ENCODE data around the gene AKT1S1. TPM values are rescaled to one million over a fixed set of nuclear protein-coding genes. Genes with fewer than 3 reads are reported as not detected.

Gene AKT1S1
- total RNA-seq, 2 experiments from 2014 or later = 17.5 to 19.5 TPM

- ChIA-PET CTCF (interaction anchor here (1.2 to 1.3 kb wide), 2 partner anchors 12 to 13 kb away, joined by 4 to 5 read pairs; no protein-coding TSS in a partner anchor), POLR2A (interaction anchor here (0.7 to 2.4 kb wide), 14 partner anchors 7 to 212 kb away, joined by 3 to 10 read pairs (median 5); partner anchors contain the start of genes ATF5, FUZ, IL4I1 and NUP62)
- DNase-seq (peak; percentile 99), ATAC-seq (peak; percentile 59)
- TF ChIP-seq CTCF (IDR thresholded peaks at IDR 0.05) = no peak
- peaks cover 16% of the 10 kb centered on the region for H3K36me3 Mint-ChIP-seq (ENCODE audit: low read depth)
- intact Hi-C loops (cut with micrococcal nuclease) = loop anchor here (10.0 kb wide), 1 partner anchor 48 kb away; the partner anchor contains the start of genes ATF5 and NUP62
- H3K4me1 Mint-ChIP-seq (ENCODE audit: low read depth) = peaks cover 24% of the 10 kb centered on the region
- H3K9me3 Mint-ChIP-seq = no peaks in the 10 kb centered on the region
- H3K27me3 Mint-ChIP-seq = no peaks in the 10 kb centered on the region
- H3K27ac Mint-ChIP-seq = no peak overlapping the region
- no peak overlapping the region for H3K4me3 Mint-ChIP-seq
These were observed 634 bp downstream of the AKT1S1 start for GRCh38 chr19:49876422-49877019.

- intact Hi-C loops (cut with micrococcal nuclease) = loop anchor here (10.0 kb wide), 1 partner anchor 49 kb away; the partner anchor contains the start of genes ATF5 and NUP62
- Mint-ChIP-seq H3K4me1 (ENCODE audit: low read depth) (peaks cover 24% of the 10 kb centered on the region), H3K36me3 (ENCODE audit: low read depth) (peaks cover 16% of the 10 kb centered on the region), H3K27me3 (no peaks in the 10 kb centered on the region), H3K4me3 (no peak overlapping the region), H3K9me3 (no peaks in the 10 kb centered on the region), H3K27ac (no peak overlapping the region)
- ATAC-seq = no peak
- ChIA-PET POLR2A (interaction anchor here (0.7 to 2.4 kb wide), 8 partner anchors 10 to 211 kb away, joined by 3 to 9 read pairs (median 5); partner anchors contain the start of genes ATF5, FUZ and NUP62), CTCF (interaction anchor here (1.3 kb wide), 1 partner anchor 14 kb away, joined by 5 read pairs; no protein-coding TSS in a partner anchor)
- TF ChIP-seq CTCF (IDR thresholded peaks at IDR 0.05) = no peak
- DNase-seq = peak; percentile 60
These were observed 1.2 kb downstream of the AKT1S1 start for GRCh38 chr19:49875857-49876421.

- no peak for DNase-seq
These were observed 2.0 kb downstream of the AKT1S1 start for GRCh38 chr19:49875177-49875576.

DNA sequence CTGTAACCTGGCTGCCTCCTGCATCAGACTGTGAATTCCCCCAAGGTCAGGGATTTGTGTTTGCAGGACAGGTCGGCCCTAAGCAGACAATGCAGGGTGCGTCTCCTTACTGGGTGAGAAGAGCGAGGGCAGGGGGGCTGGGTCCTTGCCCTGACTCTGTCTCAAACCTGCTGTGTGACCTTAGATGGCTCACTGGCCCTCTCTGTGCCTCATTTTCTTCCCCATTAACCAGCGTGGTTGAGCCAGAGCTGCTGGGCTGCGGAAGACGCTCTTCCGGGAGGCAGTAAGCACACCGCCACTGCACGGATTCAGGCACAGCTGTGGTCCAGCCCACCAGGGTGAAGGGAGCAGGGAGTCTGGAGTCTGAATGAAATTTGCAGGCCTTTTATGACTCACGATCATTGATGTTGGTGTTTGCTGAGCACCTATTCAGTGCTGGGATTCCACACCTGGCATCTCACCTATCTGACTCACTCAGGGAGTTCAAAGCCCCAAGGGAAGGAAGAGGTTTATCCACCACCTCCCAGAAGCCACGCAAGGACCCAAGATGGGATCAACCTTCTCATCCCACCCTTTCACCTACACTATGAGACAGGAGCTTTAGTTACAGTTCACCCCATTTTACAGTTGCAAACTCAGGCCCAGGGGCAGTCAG lies 2.5 kb downstream of the AKT1S1 start:
- H3K9me3 Mint-ChIP-seq = no peaks in the 10 kb centered on the region
- ATAC-seq (no peak), DNase-seq (no peak)
- no peaks in the 10 kb centered on the region for H3K27me3 Mint-ChIP-seq
- H3K36me3 Mint-ChIP-seq (ENCODE audit: low read depth) = peaks cover 11% of the 10 kb centered on the region
- ChIA-PET CTCF (no interaction called here), POLR2A (interaction anchor here (0.7 to 2.4 kb wide), 3 partner anchors 14 to 64 kb away, joined by 3 to 9 read pairs (median 4); no protein-coding TSS in a partner anchor)
- peaks cover 30% of the 10 kb centered on the region for H3K4me1 Mint-ChIP-seq (ENCODE audit: low read depth)
- no peak overlapping the region for H3K4me3 Mint-ChIP-seq
- peak overlapping the region; percentile 32 for H3K27ac Mint-ChIP-seq
- intact Hi-C loops (cut with micrococcal nuclease) = loop anchor here (10.0 kb wide), 1 partner anchor 50 kb away; the partner anchor contains the start of genes ATF5 and NUP62
- no peak for TF ChIP-seq CTCF (IDR thresholded peaks at IDR 0.05)

More at GRCh38 chr19:49875177-49875576, 2.0 kb downstream of the AKT1S1 start:
- H3K4me1 Mint-ChIP-seq (ENCODE audit: low read depth) = peaks cover 28% of the 10 kb centered on the region
- ATAC-seq = no peak
- H3K9me3 Mint-ChIP-seq = no peaks in the 10 kb centered on the region
- no peaks in the 10 kb centered on the region for H3K27me3 Mint-ChIP-seq
- H3K27ac Mint-ChIP-seq = no peak overlapping the region
- no peak overlapping the region for H3K4me3 Mint-ChIP-seq
- ChIA-PET POLR2A (interaction anchor here (0.7 to 2.4 kb wide), 4 partner anchors 9 to 65 kb away, joined by 3 to 9 read pairs (median 5); no protein-coding TSS in a partner anchor), CTCF (interaction anchor here (1.3 kb wide), 1 partner anchor 15 kb away, joined by 5 read pairs; no protein-coding TSS in a partner anchor)
- H3K36me3 Mint-ChIP-seq (ENCODE audit: low read depth) = peaks cover 13% of the 10 kb centered on the region
- no peak for TF ChIP-seq CTCF (IDR thresholded peaks at IDR 0.05)
- intact Hi-C loops (cut with micrococcal nuclease) = loop anchor here (10.0 kb wide), 1 partner anchor 50 kb away; the partner anchor contains the start of genes ATF5 and NUP62
